ENCODE measurements around the gene CORO2B. TPM values are rescaled to one million over a fixed set of nuclear protein-coding genes. Genes with fewer than 3 reads are reported as not detected.

CORO2B gene
- polyA plus RNA-seq, 1 donor from 2014 or later = 15.1 TPM

DNA sequence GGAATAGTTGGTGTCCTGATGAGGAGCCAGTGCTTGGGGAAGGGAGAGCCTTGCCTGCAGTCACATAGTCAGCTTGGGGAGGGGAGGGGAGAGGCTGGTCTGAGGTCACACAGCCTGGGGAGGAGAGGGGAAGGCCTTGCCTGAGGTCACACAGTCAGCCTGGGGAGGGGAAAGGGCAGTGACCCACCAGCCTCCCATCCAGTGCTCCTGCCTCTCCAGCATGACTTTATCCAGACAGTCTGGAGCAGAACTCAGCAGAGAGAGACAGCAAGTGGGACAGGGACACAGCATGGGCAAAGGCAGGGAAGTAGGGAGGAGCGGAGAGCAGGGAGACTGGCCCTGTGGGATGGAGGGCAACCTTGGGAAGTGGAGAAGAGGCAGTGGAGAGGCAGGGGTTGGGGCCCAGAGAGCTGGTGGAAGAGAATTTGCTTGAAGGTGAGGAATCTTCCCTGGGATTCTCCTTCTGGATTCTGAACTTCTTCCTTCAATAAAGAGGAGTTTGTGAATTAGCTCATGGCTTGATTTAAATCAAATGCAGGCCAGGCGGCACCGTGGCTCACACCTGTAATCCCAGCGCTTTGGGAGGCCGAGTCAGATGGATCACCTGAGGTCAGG lies 64.5 kb downstream of the CORO2B start:
- no peaks in the 10 kb centered on the region for H4K20me1 ChIP-seq (ENCODE audit: insufficient read depth)
- H3K4me2 ChIP-seq (ENCODE audit: low read length) = no peak overlapping the region
- no peak overlapping the region for H3K9ac ChIP-seq (ENCODE audit: low read length)
- no peak overlapping the region for H2AFZ ChIP-seq (ENCODE audit: low read depth, low read length)
- H3K9me3 ChIP-seq (ENCODE audit: low read length) = no peaks in the 10 kb centered on the region
- peaks cover 3% of the 10 kb centered on the region for H3K79me2 ChIP-seq (replicated peaks; ENCODE audit: insufficient read depth, low read length)
- no peak overlapping the region for H3K27ac ChIP-seq (ENCODE audit: low read length)
- no peaks in the 10 kb centered on the region for H3F3A ChIP-seq (ENCODE audit: insufficient read depth, low read length, poor library complexity, severe bottlenecking)
- no peak for TF ChIP-seq EP300 (conservative IDR thresholded peaks at IDR 0.05; ENCODE audit: poor library complexity, severe bottlenecking)
- TF ChIP-seq TAF1 (IDR thresholded peaks at IDR 0.05; ENCODE audit: low read depth) = no peak
- TF ChIP-seq POLR2AphosphoS5 (IDR thresholded peaks at IDR 0.05) = no peak
- H3K36me3 ChIP-seq (ENCODE audit: insufficient read depth, low read length) = no peaks in the 10 kb centered on the region
- H3K4me3 ChIP-seq (ENCODE audit: low read length) = no peak overlapping the region
- H3K27me3 ChIP-seq (ENCODE audit: insufficient read depth, low read depth, low read length) = no peaks in the 10 kb centered on the region
- H3K9me2 ChIP-seq (ENCODE audit: insufficient read depth, low read length) = no peaks in the 10 kb centered on the region

DNA sequence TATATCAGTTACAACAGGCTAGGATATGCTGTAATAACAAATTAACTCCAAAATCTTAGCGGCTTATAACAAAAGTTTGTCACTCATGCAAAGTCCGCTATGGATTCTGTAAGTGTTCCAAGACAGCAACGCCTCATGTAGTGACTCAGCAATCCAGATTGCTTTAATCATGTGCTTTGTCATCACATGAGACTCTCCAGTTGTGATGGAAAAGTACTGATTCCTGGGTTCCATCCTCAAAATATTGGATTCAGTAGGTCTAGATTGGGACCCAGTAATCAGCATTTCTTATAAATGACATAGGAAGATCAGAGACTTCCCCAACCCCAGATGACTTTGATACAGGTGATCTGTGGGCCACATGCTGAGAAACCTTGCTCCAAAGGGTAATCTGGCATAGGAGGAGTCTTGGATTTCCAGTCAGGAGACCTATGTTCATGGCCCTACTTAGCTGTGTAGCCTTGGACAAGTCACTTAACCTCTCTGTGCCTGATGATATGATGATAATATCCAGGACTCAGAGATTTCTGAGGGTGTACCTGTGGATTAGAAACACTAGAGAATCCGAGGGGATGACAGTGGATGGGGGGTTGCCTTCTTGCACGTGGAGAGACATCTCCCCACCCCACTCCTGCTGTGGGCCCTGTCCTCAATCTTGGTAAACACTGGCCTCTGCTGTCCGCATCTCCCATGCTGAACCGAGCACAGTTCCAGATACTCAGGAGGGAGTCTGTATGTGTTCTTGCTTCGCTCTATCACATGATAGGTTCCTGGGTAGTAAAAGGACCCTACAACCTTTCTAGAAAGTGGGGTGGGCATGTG lies 65.5 kb downstream of the CORO2B start:
- Histone ChIP-seq H3K4me2 (ENCODE audit: low read length) (no peak overlapping the region), H2AFZ (ENCODE audit: low read depth, low read length) (no peak overlapping the region), H3K9ac (ENCODE audit: low read length) (no peak overlapping the region), H3K79me2 (replicated peaks; ENCODE audit: insufficient read depth, low read length) (peaks cover 3% of the 10 kb centered on the region), H3F3A (ENCODE audit: insufficient read depth, low read length, poor library complexity, severe bottlenecking) (no peaks in the 10 kb centered on the region), H3K9me2 (ENCODE audit: insufficient read depth, low read length) (no peaks in the 10 kb centered on the region), H3K4me3 (ENCODE audit: low read length) (no peak overlapping the region), H3K9me3 (ENCODE audit: low read length) (no peaks in the 10 kb centered on the region), H3K27ac (ENCODE audit: low read length) (no peak overlapping the region), H3K36me3 (ENCODE audit: insufficient read depth, low read length) (no peaks in the 10 kb centered on the region), H4K20me1 (ENCODE audit: insufficient read depth) (no peaks in the 10 kb centered on the region), H3K27me3 (ENCODE audit: insufficient read depth, low read depth, low read length) (no peaks in the 10 kb centered on the region)
- TF ChIP-seq, protein P1, sequence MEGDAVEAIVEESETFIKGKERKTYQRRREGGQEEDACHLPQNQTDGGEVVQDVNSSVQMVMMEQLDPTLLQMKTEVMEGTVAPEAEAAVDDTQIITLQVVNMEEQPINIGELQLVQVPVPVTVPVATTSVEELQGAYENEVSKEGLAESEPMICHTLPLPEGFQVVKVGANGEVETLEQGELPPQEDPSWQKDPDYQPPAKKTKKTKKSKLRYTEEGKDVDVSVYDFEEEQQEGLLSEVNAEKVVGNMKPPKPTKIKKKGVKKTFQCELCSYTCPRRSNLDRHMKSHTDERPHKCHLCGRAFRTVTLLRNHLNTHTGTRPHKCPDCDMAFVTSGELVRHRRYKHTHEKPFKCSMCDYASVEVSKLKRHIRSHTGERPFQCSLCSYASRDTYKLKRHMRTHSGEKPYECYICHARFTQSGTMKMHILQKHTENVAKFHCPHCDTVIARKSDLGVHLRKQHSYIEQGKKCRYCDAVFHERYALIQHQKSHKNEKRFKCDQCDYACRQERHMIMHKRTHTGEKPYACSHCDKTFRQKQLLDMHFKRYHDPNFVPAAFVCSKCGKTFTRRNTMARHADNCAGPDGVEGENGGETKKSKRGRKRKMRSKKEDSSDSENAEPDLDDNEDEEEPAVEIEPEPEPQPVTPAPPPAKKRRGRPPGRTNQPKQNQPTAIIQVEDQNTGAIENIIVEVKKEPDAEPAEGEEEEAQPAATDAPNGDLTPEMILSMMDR (IDR thresholded peaks at IDR 0.05; ENCODE audit: poor library complexity, severe bottlenecking) = no peak
- TF ChIP-seq MXI1 (conservative IDR thresholded peaks at IDR 0.05; ENCODE audit: poor library complexity, severe bottlenecking) = no peak
- TF ChIP-seq, protein P2, sequence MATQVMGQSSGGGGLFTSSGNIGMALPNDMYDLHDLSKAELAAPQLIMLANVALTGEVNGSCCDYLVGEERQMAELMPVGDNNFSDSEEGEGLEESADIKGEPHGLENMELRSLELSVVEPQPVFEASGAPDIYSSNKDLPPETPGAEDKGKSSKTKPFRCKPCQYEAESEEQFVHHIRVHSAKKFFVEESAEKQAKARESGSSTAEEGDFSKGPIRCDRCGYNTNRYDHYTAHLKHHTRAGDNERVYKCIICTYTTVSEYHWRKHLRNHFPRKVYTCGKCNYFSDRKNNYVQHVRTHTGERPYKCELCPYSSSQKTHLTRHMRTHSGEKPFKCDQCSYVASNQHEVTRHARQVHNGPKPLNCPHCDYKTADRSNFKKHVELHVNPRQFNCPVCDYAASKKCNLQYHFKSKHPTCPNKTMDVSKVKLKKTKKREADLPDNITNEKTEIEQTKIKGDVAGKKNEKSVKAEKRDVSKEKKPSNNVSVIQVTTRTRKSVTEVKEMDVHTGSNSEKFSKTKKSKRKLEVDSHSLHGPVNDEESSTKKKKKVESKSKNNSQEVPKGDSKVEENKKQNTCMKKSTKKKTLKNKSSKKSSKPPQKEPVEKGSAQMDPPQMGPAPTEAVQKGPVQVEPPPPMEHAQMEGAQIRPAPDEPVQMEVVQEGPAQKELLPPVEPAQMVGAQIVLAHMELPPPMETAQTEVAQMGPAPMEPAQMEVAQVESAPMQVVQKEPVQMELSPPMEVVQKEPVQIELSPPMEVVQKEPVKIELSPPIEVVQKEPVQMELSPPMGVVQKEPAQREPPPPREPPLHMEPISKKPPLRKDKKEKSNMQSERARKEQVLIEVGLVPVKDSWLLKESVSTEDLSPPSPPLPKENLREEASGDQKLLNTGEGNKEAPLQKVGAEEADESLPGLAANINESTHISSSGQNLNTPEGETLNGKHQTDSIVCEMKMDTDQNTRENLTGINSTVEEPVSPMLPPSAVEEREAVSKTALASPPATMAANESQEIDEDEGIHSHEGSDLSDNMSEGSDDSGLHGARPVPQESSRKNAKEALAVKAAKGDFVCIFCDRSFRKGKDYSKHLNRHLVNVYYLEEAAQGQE (IDR thresholded peaks at IDR 0.05; ENCODE audit: borderline replicate concordance) = no peak
- no peak for TF ChIP-seq RAD21 (conservative IDR thresholded peaks at IDR 0.05)

DNA sequence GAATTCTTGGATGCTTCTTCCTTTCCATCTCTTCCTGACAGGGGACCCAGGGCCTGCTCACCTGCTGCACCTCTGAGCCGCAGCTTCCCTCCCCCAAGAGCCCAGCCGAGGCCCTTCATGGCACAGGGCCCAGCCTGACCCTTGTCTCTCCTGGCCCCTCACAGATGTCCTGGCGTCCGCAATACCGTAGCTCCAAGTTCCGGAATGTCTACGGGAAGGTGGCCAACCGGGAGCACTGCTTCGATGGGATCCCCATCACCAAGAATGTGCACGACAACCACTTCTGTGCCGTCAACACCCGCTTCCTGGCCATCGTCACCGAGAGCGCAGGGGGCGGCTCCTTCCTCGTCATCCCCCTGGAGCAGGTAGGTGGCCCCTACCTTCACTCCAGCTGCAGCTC lies 66.2 kb downstream of the CORO2B start:
- Histone ChIP-seq H3K36me3 (ENCODE audit: insufficient read depth, low read length) (no peaks in the 10 kb centered on the region), H2AFZ (ENCODE audit: low read depth, low read length) (no peak overlapping the region), H3K27me3 (ENCODE audit: insufficient read depth, low read depth, low read length) (no peaks in the 10 kb centered on the region), H3K9me2 (ENCODE audit: insufficient read depth, low read length) (no peaks in the 10 kb centered on the region), H3K27ac (ENCODE audit: low read length) (no peak overlapping the region), H3K4me2 (ENCODE audit: low read length) (no peak overlapping the region), H3K4me3 (ENCODE audit: low read length) (no peak overlapping the region), H3F3A (ENCODE audit: insufficient read depth, low read length, poor library complexity, severe bottlenecking) (no peaks in the 10 kb centered on the region), H3K9ac (ENCODE audit: low read length) (no peak overlapping the region), H4K20me1 (ENCODE audit: insufficient read depth) (no peaks in the 10 kb centered on the region), H3K79me2 (replicated peaks; ENCODE audit: insufficient read depth, low read length) (peaks cover 3% of the 10 kb centered on the region), H3K9me3 (ENCODE audit: low read length) (no peaks in the 10 kb centered on the region)
- TF ChIP-seq POLR2AphosphoS5 (IDR thresholded peaks at IDR 0.05) (no peak), EP300 (conservative IDR thresholded peaks at IDR 0.05; ENCODE audit: poor library complexity, severe bottlenecking) (no peak), RAD21 (conservative IDR thresholded peaks at IDR 0.05) (no peak), SMC3 (conservative IDR thresholded peaks at IDR 0.05; ENCODE audit: poor library complexity) (no peak), EZH2 (IDR thresholded peaks at IDR 0.05; ENCODE audit: borderline replicate concordance, insufficient read depth, low read length, poor library complexity, severe bottlenecking) (no peak)
- TF ChIP-seq, protein P1 (IDR thresholded peaks at IDR 0.05; ENCODE audit: poor library complexity, severe bottlenecking) = no peak
- TF ChIP-seq, protein P2 (IDR thresholded peaks at IDR 0.05; ENCODE audit: borderline replicate concordance) = no peak

Data from neural cell (in vitro differentiated cells).